Kidney (tissue), 14 donors: Measurements from ENCODE around the gene METTL24. TPM values are rescaled to one million over a fixed set of nuclear protein-coding genes. Genes with fewer than 3 reads are reported as not detected.
"Not testable (repeated sequence)": the region's sequence is repeated elsewhere in the genome, so short reads cannot be mapped to it uniquely, and the experiment has no call there.

Experiments
- DNase-seq, 5 donors: peaks; one replicate each; pipeline ENCODE4 v3.0.0-alpha.2; 2013 to 2020
- FAIRE-seq: peaks from 2 replicates; lab custom pipeline; 2012; peaks lifted over from hg19 to GRCh38; lab: Jason Lieb, UNC
- H3K27ac ChIP-seq, 2 donors: one replicate each; pipeline ENCODE4 v1.7.0; 2013; ENCODE audit warnings: low read depth in 2 of 2, low read length in 2 of 2, inconsistent platforms in 1 of 2
- H3K27me3 ChIP-seq: one replicate; pipeline ENCODE4 v1.7.1; 2013; ENCODE audit warnings: low read length, inconsistent platforms; ENCODE audit not compliant: control insufficient read depth, insufficient read depth
- H3K36me3 ChIP-seq, 3 donors: one replicate each; pipeline versions ENCODE4 v1.7.0 to v1.7.1; 2013; ENCODE audit warnings: low read length in 3 of 3, control low read depth in 1 of 3, inconsistent platforms in 1 of 3; ENCODE audit not compliant: insufficient read depth in 3 of 3, control insufficient read depth in 2 of 3
- H3K4me1 ChIP-seq, 3 donors: one replicate each; pipeline versions ENCODE4 v1.7.0 to v1.7.1; 2013; ENCODE audit warnings: low read length in 3 of 3, inconsistent platforms in 1 of 3, low read depth in 1 of 3; ENCODE audit not compliant: control insufficient read depth in 2 of 3, insufficient read depth in 2 of 3
- H3K4me3 ChIP-seq, 3 donors: one replicate each; pipeline versions ENCODE4 v1.7.0 to v1.8.1; 2013; ENCODE audit warnings: low read length in 3 of 3, control low read depth in 1 of 3, inconsistent platforms in 1 of 3
- H3K9ac ChIP-seq, 3 donors: one replicate each; pipeline versions ENCODE4 v1.7.0 to v1.7.1; 2013; ENCODE audit warnings: low read length in 3 of 3, control low read depth in 1 of 3, inconsistent platforms in 1 of 3
- H3K9me3 ChIP-seq, 3 donors: one replicate each; pipeline versions ENCODE4 v1.7.0 to v1.7.1; 2013; ENCODE audit warnings: low read length in 3 of 3, control low read depth in 1 of 3, inconsistent platforms in 1 of 3; ENCODE audit not compliant: control insufficient read depth in 2 of 3, insufficient read depth in 1 of 3
- intact Hi-C: fragments of 100-400 bp; cut with DNase I; formaldehyde crosslinking; loops from one replicate; pipeline ENCODE4 v1.11.1; 2022
- polyA plus RNA-seq: library from polyadenylated mRNA; stranded (reverse); fragments of 350-450 nt; fragmentation: Illumina TruSeq; extraction: RNeasy Lipid Tissue Mini Kit (QIAGEN cat#74804); gene quantifications from one replicate; pipeline ENCODE4 v1.2.3, GENCODE V29; 2014; ENCODE audit warnings: low read depth, low replicate concordance; ENCODE audit not compliant: insufficient read depth
- total RNA-seq: library from RNA; stranded (reverse); fragmentation: NEBNext Ultra II Directional; extraction: Animal tissue kit (Norgen Biotek cat#: 25700); gene quantifications from one replicate; pipeline ENCODE4 v1.2.1, GENCODE V29; 2021
- TF ChIP-seq, protein P1 (sequence below): IDR thresholded peaks from 3 replicates; pipeline ENCODE4 v1.5.1; 2012; ENCODE audit warnings: mild to moderate bottlenecking, moderate library complexity, borderline replicate concordance; ENCODE audit not compliant: insufficient read depth; ENCODE audit errors: extremely low read depth
- donor health status: control.
- donor health status: control.
- donor health status: control.
- donor health status: control.
- donor health status: control.
- donor health status: DM: yes; HTN: yes; CAD: no.
- donor health status: Normal renal cell carcinoma (clear cell type).

METTL24 gene
- total and polyA plus RNA-seq, 2 donors from 2014 or later = 1.4 to 3.5 TPM

DNA sequence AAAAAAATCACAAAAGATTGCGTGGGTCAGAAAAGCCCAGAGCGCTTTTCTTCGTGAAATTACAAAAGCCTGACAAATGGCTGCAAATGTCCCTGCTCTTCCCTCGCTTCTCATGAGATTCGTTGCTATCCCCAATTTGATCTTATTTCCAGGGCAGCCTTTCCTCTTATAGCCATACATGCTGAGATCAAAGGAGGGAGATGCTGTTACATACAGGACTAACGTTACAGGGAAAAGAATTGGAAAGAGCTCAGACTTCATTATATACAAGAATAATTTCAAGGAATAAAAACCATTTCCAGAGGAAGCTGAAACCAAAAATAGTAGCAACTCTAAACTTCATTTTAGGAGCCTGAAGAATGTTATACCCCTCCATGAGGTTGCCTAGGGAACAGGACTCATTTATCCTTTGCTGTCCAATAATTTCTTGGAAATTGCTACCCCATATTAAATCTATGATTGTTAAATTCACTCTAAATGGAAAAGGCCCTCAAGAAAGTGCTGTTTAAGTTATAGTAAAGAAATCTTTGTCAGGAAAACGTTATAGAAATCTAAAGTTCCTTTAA lies 81.0 kb downstream of the METTL24 start:
- H3K27me3 ChIP-seq = no peaks in the 10 kb centered on the region
- no peaks in the 10 kb centered on the region for H3K4me1 ChIP-seq
- FAIRE-seq (no peak), DNase-seq (no peak)
- no peak overlapping the region for H3K27ac ChIP-seq
- no peaks in the 10 kb centered on the region for H3K36me3 ChIP-seq
- no peak overlapping the region for H3K9ac ChIP-seq
- TF ChIP-seq, protein P1, sequence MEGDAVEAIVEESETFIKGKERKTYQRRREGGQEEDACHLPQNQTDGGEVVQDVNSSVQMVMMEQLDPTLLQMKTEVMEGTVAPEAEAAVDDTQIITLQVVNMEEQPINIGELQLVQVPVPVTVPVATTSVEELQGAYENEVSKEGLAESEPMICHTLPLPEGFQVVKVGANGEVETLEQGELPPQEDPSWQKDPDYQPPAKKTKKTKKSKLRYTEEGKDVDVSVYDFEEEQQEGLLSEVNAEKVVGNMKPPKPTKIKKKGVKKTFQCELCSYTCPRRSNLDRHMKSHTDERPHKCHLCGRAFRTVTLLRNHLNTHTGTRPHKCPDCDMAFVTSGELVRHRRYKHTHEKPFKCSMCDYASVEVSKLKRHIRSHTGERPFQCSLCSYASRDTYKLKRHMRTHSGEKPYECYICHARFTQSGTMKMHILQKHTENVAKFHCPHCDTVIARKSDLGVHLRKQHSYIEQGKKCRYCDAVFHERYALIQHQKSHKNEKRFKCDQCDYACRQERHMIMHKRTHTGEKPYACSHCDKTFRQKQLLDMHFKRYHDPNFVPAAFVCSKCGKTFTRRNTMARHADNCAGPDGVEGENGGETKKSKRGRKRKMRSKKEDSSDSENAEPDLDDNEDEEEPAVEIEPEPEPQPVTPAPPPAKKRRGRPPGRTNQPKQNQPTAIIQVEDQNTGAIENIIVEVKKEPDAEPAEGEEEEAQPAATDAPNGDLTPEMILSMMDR = no peak
- H3K4me3 ChIP-seq = no peak overlapping the region
- peaks cover 0 to 4% (median 0%) of the 10 kb centered on the region in 3 donors for H3K9me3 ChIP-seq
- intact Hi-C loops = no loop called here

- H3K4me1 ChIP-seq, intact Hi-C loops, DNase-seq, H3K36me3 ChIP-seq, H3K27me3 ChIP-seq, H3K27ac ChIP-seq, H3K9ac ChIP-seq, FAIRE-seq, H3K9me3 ChIP-seq, H3K4me3 ChIP-seq: not testable (repeated sequence)
Observed at GRCh38 chr6:110272781-110273180, 85.4 kb downstream of the METTL24 start.

- no peak for FAIRE-seq
- no peak overlapping the region for H3K27ac ChIP-seq
- DNase-seq = no peak
- no peaks in the 10 kb centered on the region for H3K36me3 ChIP-seq
- H3K4me1 ChIP-seq = no peaks in the 10 kb centered on the region
- H3K9ac ChIP-seq = no peak overlapping the region
- H3K27me3 ChIP-seq = no peaks in the 10 kb centered on the region
- no peaks in the 10 kb centered on the region for H3K9me3 ChIP-seq
- intact Hi-C loops = no loop called here
- TF ChIP-seq, protein P1 = no peak
- H3K4me3 ChIP-seq = no peak overlapping the region
Observed at GRCh38 chr6:110271732-110272022, 86.5 kb downstream of the METTL24 start.

GRCh38 chr6:110270165-110270564 lies 88.0 kb downstream of the METTL24 start:
- TF ChIP-seq, protein P1 = no peak
- intact Hi-C loops = no loop called here
- H3K4me1 ChIP-seq = no peaks in the 10 kb centered on the region
- no peak overlapping the region for H3K9ac ChIP-seq
- FAIRE-seq (no peak), DNase-seq (no peak)
- H3K4me3 ChIP-seq = no peak overlapping the region
- no peaks in the 10 kb centered on the region for H3K36me3 ChIP-seq
- H3K27ac ChIP-seq = no peak overlapping the region
- no peaks in the 10 kb centered on the region for H3K9me3 ChIP-seq
- H3K27me3 ChIP-seq = no peaks in the 10 kb centered on the region
